Measurements from ENCODE around the gene CD300LB. TPM values are rescaled to one million over a fixed set of nuclear protein-coding genes. Genes with fewer than 3 reads are reported as not detected.

The CD300LB gene
- total RNA-seq, 3 donors from 2014 or later = 0.27 to 0.28 TPM; not detected in 1

GRCh38 chr17:74526681-74527080, 4.6 kb downstream of the CD300LB start:
- no peak for DNase-seq
- intact Hi-C loops (cut with DNase I, micrococcal nuclease) = no loop called here
- TF ChIP-seq CTCF (IDR thresholded peaks at IDR 0.05) = no peak
- ATAC-seq = no peak
- Histone ChIP-seq H3K4me1 (ENCODE audit: low read depth) (no peaks in the 10 kb centered on the region), H3K36me3 (ENCODE audit: low read depth) (no peaks in the 10 kb centered on the region), H3K4me3 (no peak overlapping the region), H3K9me3 (no peaks in the 10 kb centered on the region)

- Histone ChIP-seq H3K9me3 (no peaks in the 10 kb centered on the region), H3K36me3 (ENCODE audit: low read depth) (no peaks in the 10 kb centered on the region), H3K4me1 (ENCODE audit: low read depth) (no peaks in the 10 kb centered on the region), H3K4me3 (no peak overlapping the region)
- intact Hi-C loops (cut with DNase I, micrococcal nuclease) = no loop called here
- DNase-seq (no peak), ATAC-seq (no peak)
- no peak for TF ChIP-seq CTCF (IDR thresholded peaks at IDR 0.05)
Measured at GRCh38 chr17:74525781-74526288, 5.4 kb downstream of the CD300LB start.

GRCh38 chr17:74525465-74525725, 5.9 kb downstream of the CD300LB start:
- Histone ChIP-seq H3K4me1 (ENCODE audit: low read depth) (no peaks in the 10 kb centered on the region), H3K9me3 (no peaks in the 10 kb centered on the region), H3K4me3 (no peak overlapping the region), H3K36me3 (ENCODE audit: low read depth) (no peaks in the 10 kb centered on the region)
- TF ChIP-seq CTCF (IDR thresholded peaks at IDR 0.05) = no peak
- no peak for ATAC-seq
- DNase-seq = no peak
- intact Hi-C loops (cut with DNase I, micrococcal nuclease) = no loop called here

- H3K9me3 ChIP-seq = no peaks in the 10 kb centered on the region
- DNase-seq (no peak), ATAC-seq (no peak)
- no peaks in the 10 kb centered on the region for H3K36me3 ChIP-seq (ENCODE audit: low read depth)
- no peak for TF ChIP-seq CTCF (IDR thresholded peaks at IDR 0.05)
- intact Hi-C loops (cut with DNase I, micrococcal nuclease) = no loop called here
- no peak overlapping the region for H3K4me3 ChIP-seq
- H3K4me1 ChIP-seq (ENCODE audit: low read depth) = no peaks in the 10 kb centered on the region
Measured at GRCh38 chr17:74524653-74525464, 6.4 kb downstream of the CD300LB start.

GRCh38 chr17:74523308-74523707, 8.0 kb downstream of the CD300LB start:
- intact Hi-C loops (cut with DNase I, micrococcal nuclease) = no loop called here

More at GRCh38 chr17:74523308-74523707, 8.0 kb downstream of the CD300LB start:
- Histone ChIP-seq H3K4me1 (ENCODE audit: low read depth) (no peaks in the 10 kb centered on the region), H3K4me3 (no peak overlapping the region), H3K9me3 (no peaks in the 10 kb centered on the region), H3K36me3 (ENCODE audit: low read depth) (no peaks in the 10 kb centered on the region)
- no peak for TF ChIP-seq CTCF (IDR thresholded peaks at IDR 0.05)
- DNase-seq (no peak), ATAC-seq (no peak)
